PC-9 (cell line): ENCODE results near the gene DGKE. TPM values are rescaled to one million over a fixed set of nuclear protein-coding genes. Genes with fewer than 3 reads are reported as not detected.

ENCODE experiments used
- BruUV-seq: library from RNA; stranded (reverse); fragments of 400-500 nt; replicated peaks from 2 replicates; lab custom pipeline; 2021; lab: Mats Ljungman, UMichigan
- CTCF ChIA-PET: fragments of 300-600 bp; sonication (Branson Sonifier 250); formaldehyde crosslinking; loops from one replicate; lab custom pipeline; 2022; ENCODE audit warnings: antibody characterized with exemption; lab: Charles Lee
- POLR2A ChIA-PET: fragments of 300-600 bp; sonication (Branson Sonifier 250); formaldehyde crosslinking; loops from one replicate; lab custom pipeline; 2022; ENCODE audit warnings: antibody characterized with exemption; ENCODE audit not compliant: unreplicated experiment; lab: Charles Lee
- DNase-seq, 2 experiments: peaks; one replicate each; pipeline versions ENCODE4 v3.0.0 to v3.0.0-alpha.2; 2015 to 2022; ENCODE audit warnings: mixed read lengths in 1 of 2
- H2AFZ ChIP-seq: fragments of 200-600 bp; sonication (generic); 2 replicates; pipeline ENCODE4 v1.8.1; 2017; ENCODE audit warnings: antibody characterized with exemption
- H3F3A ChIP-seq: fragments of 200-600 bp; sonication (generic); 2 replicates; pipeline ENCODE4 v1.8.1; 2017; ENCODE audit warnings: antibody characterized with exemption, mild to moderate bottlenecking, low read depth; ENCODE audit not compliant: insufficient read depth
- H3K27ac ChIP-seq: fragments of 200-600 bp; sonication (generic); 2 replicates; pipeline ENCODE4 v1.6.1; 2016; ENCODE audit warnings: mixed run types
- H3K27me3 ChIP-seq: fragments of 200-600 bp; sonication (generic); 2 replicates; pipeline ENCODE4 v1.6.1; 2016; ENCODE audit warnings: low read depth, mixed run types; ENCODE audit not compliant: insufficient read depth
- H3K36me3 ChIP-seq: fragments of 200-600 bp; sonication (generic); 2 replicates; pipeline ENCODE4 v1.6.1; 2016; ENCODE audit warnings: low read depth, mixed run types
- H3K4me1 ChIP-seq: fragments of 200-600 bp; sonication (generic); replicated peaks from 2 replicates; pipeline ENCODE4 v1.6.1; 2016; ENCODE audit warnings: mixed run types; ENCODE audit not compliant: insufficient read depth
- H3K4me2 ChIP-seq: fragments of 200-600 bp; sonication (generic); 2 replicates; pipeline ENCODE4 v1.6.1; 2017; ENCODE audit warnings: mixed run types
- H3K4me3 ChIP-seq: fragments of 200-600 bp; sonication (generic); 2 replicates; pipeline ENCODE4 v1.6.1; 2016; ENCODE audit warnings: mixed run types
- H3K79me2 ChIP-seq: fragments of 200-600 bp; sonication (generic); 2 replicates; pipeline ENCODE4 v1.6.1; 2017; ENCODE audit warnings: low read depth, mixed run types
- H3K9me2 ChIP-seq: fragments of 200-600 bp; sonication (generic); 2 replicates; pipeline ENCODE4 v1.8.1; 2017; ENCODE audit warnings: mild to moderate bottlenecking; ENCODE audit not compliant: insufficient read depth
- H3K9me3 ChIP-seq: fragments of 200-600 bp; sonication (generic); 2 replicates; pipeline ENCODE4 v1.8.1; 2016; ENCODE audit warnings: low read depth; ENCODE audit not compliant: insufficient read depth
- H4K20me1 ChIP-seq: fragments of 200-600 bp; sonication (generic); 2 replicates; pipeline ENCODE4 v1.8.1; 2017; ENCODE audit not compliant: insufficient read depth
- EZH2 ChIP-seq: fragments of 200-600 bp; sonication (generic); IDR thresholded peaks from 2 replicates; pipeline ENCODE4 v1.8.0; 2017; ENCODE audit warnings: antibody characterized with exemption, low read depth
- intact Hi-C: fragments of 100-400 bp; cut with micrococcal nuclease; formaldehyde crosslinking; loops from one replicate; pipeline ENCODE4 v1.10.0; 2022; ENCODE audit not compliant: unreplicated experiment
- total RNA-seq: library from RNA; stranded (reverse); gene quantifications from 2 replicates; pipeline ENCODE4 v1.2.3, GENCODE V29; 2021
- TF ChIP-seq, protein P1 (sequence below): fragments of 200-600 bp; sonication (generic); conservative IDR thresholded peaks from 2 replicates; pipeline ENCODE4 v1.6.1; 2017; ENCODE audit warnings: mixed run types, antibody characterized with exemption, mild to moderate bottlenecking, moderate library complexity

DGKE gene
- total RNA-seq, 1 experiment from 2014 or later: 11.0 TPM

DNA sequence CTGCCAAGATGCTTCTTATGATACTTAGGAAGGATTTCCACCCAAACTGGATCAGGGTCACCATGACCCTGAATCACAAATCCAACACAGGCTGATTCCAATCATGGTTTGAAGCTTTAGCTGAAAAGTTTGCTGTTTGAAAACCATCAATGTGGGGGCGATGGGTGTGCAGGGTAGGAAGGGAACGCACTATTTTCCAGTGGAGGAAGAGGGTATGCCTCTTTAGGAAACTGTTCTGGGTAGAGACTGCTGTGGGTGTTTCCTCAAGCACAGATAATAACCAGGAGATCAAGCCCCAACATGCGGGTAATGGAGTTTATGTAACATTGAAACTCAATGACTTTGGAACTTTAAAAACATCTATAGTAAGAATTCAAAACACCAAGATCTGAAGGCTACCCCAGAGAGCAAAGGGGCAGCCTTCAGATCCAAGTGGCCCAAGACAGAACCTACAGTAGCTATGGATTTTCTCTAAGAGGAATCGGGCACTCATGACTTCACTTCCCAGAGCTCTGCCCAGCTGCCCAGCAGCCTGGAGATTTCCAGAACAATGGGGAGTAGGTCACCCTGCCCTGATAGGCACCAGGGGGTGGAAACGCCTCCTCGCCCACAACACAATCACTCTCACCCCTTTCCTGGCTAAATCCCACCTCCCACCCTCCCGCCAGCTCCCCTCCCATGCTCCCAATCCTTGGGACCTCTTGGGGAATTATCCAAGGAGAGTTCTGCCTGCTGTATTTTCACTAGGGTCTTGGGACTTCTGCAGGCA is 57.1 kb downstream of the DGKE start:
- no peaks in the 10 kb centered on the region for H3K79me2 ChIP-seq
- no peaks in the 10 kb centered on the region for H3K27me3 ChIP-seq
- ChIA-PET POLR2A (no interaction called here), CTCF (no interaction called here)
- BruUV-seq: no TSS peak
- no peaks in the 10 kb centered on the region for H3K4me1 ChIP-seq
- DNase-seq: no peak
- peaks cover 8% of the 10 kb centered on the region for H3F3A ChIP-seq
- no peak overlapping the region for H2AFZ ChIP-seq
- H4K20me1 ChIP-seq: no peaks in the 10 kb centered on the region
- intact Hi-C loops: no loop called here
- no peak overlapping the region for H3K27ac ChIP-seq
- no peak overlapping the region for H3K4me3 ChIP-seq
- no peak for TF ChIP-seq EZH2
- H3K36me3 ChIP-seq: peaks cover 86% of the 10 kb centered on the region
- no peak overlapping the region for H3K4me2 ChIP-seq
- peaks cover 26% of the 10 kb centered on the region for H3K9me3 ChIP-seq
- no peaks in the 10 kb centered on the region for H3K9me2 ChIP-seq

DNA sequence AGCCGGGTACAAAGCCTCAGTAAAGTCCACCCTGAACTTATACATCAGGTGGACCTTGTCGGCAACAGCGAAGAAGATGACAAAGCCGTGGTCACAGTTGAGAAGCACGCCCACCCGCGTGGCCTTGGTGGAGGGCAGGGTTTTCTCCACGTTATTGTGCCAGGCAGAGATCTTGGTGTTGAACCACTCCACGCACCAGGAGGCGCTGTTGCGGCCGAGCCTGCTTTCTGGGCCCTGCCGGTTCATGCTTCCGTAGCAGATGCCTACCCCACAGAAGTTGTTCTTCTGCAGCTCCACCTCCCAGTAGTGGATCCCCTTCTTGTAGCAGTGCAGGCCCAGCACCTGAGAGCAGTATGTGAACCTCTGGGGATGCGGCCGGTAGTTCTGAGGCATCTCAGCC is 57.8 kb downstream of the DGKE start:
- H3K4me3 ChIP-seq: no peak overlapping the region
- ChIA-PET POLR2A (no interaction called here), CTCF (no interaction called here)
- no peaks in the 10 kb centered on the region for H4K20me1 ChIP-seq
- H3K36me3 ChIP-seq: peaks cover 82% of the 10 kb centered on the region
- no peak overlapping the region for H3K4me2 ChIP-seq
- no peak for TF ChIP-seq EZH2
- TF ChIP-seq, protein P1, sequence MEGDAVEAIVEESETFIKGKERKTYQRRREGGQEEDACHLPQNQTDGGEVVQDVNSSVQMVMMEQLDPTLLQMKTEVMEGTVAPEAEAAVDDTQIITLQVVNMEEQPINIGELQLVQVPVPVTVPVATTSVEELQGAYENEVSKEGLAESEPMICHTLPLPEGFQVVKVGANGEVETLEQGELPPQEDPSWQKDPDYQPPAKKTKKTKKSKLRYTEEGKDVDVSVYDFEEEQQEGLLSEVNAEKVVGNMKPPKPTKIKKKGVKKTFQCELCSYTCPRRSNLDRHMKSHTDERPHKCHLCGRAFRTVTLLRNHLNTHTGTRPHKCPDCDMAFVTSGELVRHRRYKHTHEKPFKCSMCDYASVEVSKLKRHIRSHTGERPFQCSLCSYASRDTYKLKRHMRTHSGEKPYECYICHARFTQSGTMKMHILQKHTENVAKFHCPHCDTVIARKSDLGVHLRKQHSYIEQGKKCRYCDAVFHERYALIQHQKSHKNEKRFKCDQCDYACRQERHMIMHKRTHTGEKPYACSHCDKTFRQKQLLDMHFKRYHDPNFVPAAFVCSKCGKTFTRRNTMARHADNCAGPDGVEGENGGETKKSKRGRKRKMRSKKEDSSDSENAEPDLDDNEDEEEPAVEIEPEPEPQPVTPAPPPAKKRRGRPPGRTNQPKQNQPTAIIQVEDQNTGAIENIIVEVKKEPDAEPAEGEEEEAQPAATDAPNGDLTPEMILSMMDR: 0 out of 2 replicates have a peak, but pooled peaks have one; percentile 24
- H3K9me3 ChIP-seq: peaks cover 26% of the 10 kb centered on the region
- no TSS peak for BruUV-seq
- no peaks in the 10 kb centered on the region for H3K79me2 ChIP-seq
- no peaks in the 10 kb centered on the region for H3K27me3 ChIP-seq
- H3K4me1 ChIP-seq: no peaks in the 10 kb centered on the region
- no peak overlapping the region for H3K27ac ChIP-seq
- DNase-seq: no peak
- no peak overlapping the region for H2AFZ ChIP-seq
- peaks cover 8% of the 10 kb centered on the region for H3F3A ChIP-seq
- intact Hi-C loops: no loop called here
- H3K9me2 ChIP-seq: no peaks in the 10 kb centered on the region

DNA sequence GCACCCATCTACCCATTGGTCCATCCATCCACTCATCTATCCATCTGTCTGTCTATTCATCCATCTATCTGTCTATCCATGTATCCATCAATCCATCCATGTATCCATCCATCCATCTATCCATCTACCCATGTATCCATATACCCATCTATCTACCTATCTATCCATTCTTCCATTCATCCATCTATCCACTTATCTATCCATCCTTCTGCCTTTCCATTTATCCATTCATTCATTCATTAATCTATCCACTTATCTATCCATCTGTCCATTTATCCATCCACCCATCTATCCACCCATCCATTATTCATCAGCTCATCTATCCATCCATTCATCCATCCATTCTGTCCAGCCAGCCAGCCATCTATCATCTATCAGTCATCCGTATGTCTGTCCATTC is 58.4 kb downstream of the DGKE start:
- Histone ChIP-seq H3K4me1 (no peaks in the 10 kb centered on the region), H3F3A (peaks cover 8% of the 10 kb centered on the region), H3K4me2 (no peak overlapping the region), H3K36me3 (peaks cover 76% of the 10 kb centered on the region), H2AFZ (no peak overlapping the region), H3K4me3 (no peak overlapping the region), H3K27ac (no peak overlapping the region), H3K9me3 (peaks cover 21% of the 10 kb centered on the region), H4K20me1 (no peaks in the 10 kb centered on the region), H3K27me3 (no peaks in the 10 kb centered on the region), H3K79me2 (no peaks in the 10 kb centered on the region), H3K9me2 (no peaks in the 10 kb centered on the region)
- TF ChIP-seq, protein P1: no peak
- no peak for TF ChIP-seq EZH2
- DNase-seq: no peak
- no TSS peak for BruUV-seq
- ChIA-PET POLR2A (no interaction called here), CTCF (no interaction called here)
- intact Hi-C loops: no loop called here
